GM19351 (cell line): Measurements from ENCODE around the gene CCDC8.
"Not testable (repeated sequence)": the region's sequence is repeated elsewhere in the genome, so short reads cannot be mapped to it uniquely, and the experiment has no call there.

Source experiments
- ATAC-seq: cut with Tn5 transposase; IDR thresholded peaks from one replicate; pipeline ENCODE4 v1.9.1; 2021; ENCODE audit warnings: mild to moderate bottlenecking, moderate library complexity; ENCODE audit not compliant: unreplicated experiment

CCDC8 gene

DNA sequence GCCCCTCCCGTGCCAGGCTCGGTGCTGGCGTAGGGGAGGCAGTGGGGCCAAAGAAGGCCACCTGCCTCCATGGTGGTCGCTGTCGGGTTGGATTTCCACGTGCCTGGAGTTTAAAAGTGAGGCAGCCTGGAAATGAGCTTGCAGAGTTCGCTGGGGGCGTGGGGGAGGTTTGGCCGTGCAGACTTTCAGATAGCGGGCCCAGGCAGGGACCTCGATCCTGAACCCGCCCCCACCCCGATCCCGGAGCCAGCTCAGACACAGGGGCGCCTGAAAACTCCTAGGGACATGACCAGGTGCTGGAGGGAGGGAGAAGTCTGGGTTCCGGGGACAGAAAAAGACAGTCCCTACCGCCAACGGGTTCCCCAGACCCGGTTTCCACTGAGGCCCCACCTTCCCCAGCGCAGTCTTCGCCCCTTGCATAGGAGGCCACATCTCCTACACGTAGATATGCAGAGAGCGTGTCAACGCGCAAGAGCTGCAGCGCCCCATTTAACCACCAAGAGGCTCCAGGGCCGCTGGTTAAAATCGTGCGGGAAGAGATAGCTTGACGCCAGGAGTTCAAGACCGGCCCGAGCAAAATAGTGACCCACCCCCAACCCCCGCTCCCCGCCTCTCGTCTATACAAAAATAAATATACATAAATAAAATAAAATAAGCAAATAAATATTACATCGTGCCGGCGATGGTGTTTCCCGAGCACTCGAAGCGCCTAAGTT is 8.5 kb downstream of the CCDC8 start:
- no peak for ATAC-seq

DNA sequence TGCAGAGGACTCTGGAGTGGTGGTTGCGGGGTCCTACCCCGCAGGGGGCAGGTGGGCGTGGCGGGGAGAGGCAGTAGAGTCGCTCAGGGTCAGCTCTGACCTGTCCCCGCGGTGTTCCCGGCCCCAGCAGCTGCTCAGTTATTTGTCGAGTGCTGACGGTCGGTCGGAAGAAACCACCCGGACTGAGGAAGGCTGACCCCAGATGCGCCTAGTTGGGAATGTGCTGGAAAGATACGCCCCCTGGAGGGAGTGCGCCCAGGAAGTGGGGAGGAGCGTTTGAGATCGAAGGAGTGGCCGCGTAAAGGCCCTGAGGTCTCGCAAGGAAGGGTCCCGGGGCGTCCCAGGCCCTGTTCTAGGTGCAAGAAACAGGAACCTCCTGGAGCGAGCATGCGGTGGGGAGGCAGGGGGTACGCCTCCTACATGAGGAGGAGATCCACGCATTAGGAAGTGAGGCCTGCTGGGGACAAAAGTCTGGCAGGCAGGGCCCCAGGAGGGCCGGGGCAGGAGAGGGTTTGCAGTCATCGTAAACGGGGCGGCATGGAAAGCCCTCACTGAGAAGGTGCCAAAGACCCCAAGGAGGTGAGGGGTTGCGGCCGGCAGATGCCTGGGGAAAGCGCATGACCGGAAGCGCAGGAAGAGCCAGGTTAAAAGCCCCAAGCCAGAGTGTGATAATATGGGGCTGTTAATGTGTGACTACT is 9.2 kb downstream of the CCDC8 start:
- no peak for ATAC-seq

DNA sequence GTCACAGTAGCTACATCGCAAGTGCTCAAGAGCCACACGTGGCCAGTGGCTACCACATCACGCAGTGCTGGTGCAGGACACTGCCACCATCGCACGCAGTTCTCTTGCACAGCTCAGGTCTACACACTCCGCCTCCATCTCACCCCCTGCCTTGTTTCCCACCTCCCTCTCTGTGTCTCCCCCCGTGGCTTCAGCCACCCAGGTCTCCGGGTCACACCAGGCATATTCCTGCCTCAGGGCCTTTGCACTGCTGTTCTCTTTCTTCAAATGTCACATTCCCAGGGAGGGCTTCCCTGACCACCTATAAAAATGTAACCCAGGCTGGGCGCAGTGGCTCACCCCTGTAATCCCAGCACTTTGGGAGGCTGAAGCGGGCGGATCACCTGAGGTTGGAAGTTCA is 10.6 kb downstream of the CCDC8 start:
- no peak for ATAC-seq

DNA sequence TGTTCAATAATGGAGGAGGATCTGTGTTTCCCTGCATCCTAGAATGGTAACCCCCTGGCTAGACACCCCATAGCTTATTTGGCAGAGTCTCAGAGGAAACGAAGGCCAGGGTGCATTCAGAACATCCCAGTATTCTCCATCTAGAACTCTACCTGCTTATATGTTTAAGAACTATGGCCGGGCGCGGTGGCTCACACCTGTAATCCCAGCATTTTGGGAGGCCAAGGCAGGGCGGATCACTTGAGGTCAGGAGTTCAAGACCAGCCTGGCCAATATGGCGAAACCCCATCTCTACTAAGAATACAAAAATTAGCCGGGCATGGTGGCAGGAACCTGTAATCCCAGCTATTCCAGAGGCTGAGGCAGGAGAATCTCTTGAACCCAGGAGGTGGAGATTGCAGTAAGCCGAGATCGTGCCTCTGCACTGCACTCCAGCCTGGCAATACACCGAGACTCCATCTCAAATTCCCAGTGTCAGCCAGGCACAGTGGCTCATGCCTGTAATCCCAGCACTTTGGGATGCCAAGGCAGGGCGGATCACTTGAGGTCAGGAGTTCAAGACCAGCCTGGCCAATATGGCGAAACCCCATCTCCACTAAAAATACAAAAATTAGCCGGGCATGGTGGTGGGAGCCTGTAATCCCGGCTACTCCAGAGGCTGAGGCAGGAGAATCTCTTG is 15.4 kb downstream of the CCDC8 start:
- not testable (repeated sequence) for ATAC-seq

DNA sequence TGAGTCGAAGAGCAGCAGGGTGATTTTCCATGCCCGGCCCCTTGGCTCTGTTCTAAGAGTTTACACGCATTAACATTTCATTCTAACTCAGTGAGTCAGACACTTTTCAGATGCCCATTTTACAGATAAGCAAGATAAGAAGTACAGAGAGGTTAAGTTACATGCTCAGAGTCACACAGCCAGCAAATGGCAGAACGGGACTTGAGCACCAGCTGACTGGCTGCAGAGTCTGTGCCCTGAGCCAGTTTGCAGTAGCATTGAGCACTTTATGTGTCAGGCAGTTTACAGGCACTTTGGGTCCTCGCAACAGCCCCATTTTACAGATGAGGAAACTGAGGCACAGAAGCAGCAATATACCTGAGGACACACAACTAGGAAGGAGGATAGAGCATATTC is 19.0 kb downstream of the CCDC8 start:
- no peak for ATAC-seq

DNA sequence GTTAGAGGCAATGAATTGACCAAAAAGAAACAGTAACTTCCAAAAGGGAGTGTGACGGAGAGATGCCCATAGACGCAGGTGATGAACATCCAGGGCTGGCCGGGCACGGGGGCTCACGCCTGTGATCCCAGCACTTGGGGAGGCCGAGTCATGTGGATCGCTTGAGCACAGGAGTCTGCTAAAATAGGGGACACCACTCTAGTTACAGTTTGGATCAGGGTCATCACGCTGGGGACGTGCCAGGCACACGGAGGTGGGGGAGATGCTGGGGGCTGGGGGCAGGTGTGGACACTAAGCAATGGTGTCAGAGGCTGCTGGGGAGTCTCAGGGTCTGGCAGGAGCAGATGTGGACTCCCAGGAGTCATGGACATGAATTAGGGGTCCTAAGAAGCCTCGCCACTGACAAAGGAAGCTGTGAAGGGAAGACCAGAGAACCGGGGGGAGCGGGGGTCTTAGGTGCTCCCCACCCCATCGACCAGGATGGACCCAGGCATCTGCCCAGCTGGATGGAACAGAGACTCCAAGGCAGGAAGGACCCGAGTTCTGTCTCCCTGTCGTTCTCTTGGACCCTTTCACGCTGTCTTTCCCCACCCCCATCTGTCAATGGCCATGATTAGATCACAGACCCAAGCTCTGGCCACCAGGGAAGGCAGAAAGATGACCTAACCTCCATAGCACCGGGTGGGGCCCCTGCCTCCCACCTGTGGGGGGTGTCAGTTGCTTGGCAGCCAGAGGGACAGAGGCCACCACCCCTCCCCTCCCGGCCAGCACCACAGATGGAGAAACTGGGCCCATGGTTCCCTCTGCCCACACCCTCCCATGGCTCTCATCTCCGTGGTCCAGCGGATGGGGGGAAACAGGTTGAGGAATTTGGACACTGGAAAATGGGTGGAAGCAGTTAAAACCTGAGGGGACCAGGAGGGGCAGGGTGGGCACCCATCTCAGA is 19.6 kb downstream of the CCDC8 start:
- no peak for ATAC-seq

DNA sequence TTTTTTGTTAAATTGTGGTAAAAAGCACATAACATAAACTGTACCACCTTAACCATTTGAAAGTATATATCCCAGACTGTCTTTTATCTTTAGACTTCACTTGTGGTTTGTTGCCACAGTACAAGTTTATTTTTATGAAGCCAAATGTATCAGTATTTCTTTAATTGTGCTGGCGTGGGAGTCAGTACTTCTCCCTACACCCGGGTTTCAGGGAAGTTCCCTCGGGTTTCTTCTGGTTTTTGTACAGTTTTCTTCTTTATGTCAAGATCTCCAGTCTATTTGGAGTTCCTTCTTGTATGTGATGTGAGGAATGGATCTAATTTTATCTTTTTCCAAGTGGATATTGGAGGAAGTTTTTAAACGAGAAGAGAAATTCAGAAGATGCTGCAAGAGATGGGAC is 20.5 kb downstream of the CCDC8 start:
- no peak for ATAC-seq

DNA sequence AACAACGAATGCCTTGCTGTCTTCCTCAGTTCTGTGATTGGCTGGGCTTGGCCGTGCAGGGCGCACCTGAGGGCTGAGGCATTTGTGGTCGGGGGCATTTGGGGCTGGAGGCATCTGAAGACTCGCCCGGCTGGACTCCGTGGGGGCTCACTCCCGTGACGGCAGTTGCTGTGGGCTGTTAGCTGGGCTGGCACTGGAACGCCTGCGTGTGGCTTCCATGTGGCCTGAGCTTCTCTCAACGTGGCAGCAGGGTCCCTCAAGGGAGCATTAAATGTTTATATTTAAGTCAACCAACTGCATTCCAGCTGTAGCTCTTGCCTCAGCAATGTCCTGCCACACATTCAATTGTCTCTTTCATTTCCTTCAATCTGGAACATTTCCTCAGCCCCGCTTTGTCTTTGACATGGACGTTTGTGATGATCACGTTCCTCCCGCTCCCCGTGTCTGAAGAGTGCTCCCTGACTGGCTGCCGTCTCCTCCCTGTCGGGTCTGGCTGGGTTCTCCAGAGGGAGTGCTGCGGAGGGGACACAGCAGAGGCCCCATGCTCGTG is 21.0 kb downstream of the CCDC8 start:
- no peak for ATAC-seq

DNA sequence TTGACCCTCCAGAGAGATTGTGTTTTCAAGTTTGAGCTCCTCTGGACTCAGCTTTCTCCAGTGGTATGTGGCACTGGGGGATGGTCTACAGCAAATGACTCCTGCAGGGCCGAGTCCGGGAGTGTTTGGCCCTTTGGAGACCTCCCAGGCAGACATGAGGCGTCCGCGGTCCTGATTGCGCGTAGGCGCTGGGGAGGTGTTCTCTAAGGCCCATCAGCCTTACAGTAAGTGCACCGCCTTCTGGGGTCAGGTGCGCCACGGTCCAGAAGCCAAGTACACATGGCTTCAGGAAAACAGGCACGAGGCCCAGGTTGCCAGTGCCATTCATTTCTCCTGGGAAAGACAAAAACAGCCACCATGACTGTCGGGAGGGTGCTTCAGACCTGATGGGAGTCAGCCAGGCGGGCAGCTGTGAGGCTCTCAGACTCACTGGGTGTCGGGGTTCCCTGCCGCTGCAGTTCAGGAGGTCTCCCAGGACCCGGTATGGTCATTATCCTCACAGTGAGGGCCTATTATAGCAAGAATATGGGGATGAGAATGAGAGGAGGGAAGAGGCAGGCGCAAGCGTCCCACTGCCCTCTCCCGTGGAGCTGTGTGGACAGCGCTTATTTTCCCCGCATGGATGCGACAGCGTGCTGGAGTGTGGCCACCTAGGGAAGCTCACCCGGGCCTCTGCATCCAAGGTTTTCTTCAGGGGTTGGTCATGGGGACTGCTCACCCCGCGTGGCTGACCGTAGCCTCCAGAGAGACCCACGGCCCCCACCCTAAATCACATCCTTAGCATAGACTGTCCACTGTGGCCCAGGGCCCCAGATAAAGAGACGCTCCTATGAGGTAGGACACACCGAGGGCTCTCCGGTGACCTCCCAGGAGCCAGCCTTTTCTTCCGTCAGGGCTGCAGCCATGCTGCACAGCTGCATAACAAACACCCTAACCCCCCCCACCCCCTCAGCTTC is 21.8 kb downstream of the CCDC8 start:
- ATAC-seq: no peak

DNA sequence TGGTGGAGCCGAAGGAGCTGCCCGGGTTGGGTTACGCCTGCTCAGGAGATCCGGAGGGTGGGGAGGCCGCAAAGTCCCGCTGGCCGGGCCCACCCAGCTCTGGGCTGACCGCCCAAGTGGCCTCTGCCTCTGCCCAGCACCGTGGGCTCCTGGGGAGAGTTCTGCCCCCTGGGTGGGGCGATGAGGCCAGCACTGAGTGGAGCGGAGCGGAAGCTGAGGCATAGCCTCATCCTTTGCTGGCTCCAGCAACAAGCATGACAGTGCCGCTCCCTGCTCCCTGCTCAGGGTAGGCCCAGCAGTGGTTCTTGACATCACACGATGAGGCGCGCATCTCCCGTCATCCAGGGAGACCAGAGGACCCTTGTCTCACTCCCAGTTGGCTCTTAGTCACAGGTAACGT is 22.5 kb downstream of the CCDC8 start:
- ATAC-seq: no peak

DNA sequence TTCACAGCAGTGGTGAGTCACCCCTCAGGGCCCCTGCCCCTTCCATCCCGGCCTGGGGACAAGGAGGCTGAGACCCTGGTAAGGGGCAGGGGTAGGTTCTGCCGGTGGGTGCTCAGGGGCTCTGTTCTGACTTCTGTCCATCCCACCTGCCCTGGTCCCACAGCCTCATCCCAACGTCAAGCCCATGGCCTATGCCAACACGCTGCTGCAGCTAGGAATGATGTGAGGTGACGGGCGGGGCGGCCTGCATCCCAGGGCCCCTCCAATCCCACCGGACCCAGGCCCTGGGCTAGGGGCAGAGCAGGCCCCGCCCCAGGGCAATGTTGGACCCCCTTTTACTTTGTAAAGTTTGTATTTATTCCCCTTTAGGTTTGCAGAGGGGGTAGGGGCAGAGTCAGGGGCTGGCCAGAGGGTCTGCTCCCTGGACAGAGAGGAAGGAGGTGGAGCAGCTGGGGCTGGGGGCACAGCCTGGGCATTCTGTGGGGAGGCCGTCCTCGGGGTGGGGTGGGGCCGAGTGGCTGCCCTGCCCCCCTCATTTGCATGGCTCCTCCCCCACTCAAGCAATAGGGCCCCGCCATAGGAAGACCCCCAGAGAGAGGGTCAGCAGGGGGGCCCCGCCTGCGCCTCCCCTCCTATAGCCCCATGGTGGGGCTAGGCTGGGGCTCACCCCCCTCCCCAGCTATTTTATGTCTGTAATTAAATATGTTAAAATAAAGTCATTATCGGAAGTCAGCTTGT is 23.1 kb downstream of the CCDC8 start:
- no peak for ATAC-seq

DNA sequence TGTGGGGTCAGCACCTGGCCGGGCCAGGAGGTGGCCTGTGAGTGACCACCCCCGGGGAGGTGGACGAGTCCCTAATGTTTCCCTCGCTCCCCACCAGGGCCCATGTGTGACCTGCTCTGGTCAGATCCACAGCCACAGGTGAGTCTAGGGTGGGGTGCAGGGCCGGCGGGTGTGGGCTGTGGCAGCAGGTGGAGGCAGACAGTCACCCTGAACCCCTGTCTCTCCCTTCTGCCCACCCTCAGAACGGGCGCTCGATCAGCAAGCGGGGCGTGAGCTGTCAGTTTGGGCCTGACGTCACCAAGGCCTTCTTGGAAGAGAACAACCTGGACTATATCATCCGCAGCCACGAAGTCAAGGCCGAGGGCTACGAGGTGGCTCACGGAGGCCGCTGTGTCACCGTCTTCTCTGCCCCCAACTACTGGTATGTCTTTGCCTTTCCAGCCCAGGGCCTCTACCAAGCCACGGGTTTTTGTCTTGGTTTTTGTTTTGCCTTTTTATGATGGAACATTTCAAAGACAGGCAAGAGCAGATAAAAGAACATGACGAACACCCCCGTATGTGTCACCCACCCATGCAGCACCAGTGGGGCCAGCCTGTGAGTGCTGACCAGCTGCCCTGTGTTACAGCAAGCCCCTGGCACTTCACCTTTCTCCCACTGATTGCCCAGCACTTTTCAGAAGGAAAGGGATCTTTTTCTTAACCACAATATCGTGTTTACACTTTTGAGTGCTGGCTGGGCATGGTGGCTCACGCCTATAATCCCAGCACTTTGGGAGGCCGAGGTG is 24.9 kb downstream of the CCDC8 start:
- ATAC-seq: no peak

DNA sequence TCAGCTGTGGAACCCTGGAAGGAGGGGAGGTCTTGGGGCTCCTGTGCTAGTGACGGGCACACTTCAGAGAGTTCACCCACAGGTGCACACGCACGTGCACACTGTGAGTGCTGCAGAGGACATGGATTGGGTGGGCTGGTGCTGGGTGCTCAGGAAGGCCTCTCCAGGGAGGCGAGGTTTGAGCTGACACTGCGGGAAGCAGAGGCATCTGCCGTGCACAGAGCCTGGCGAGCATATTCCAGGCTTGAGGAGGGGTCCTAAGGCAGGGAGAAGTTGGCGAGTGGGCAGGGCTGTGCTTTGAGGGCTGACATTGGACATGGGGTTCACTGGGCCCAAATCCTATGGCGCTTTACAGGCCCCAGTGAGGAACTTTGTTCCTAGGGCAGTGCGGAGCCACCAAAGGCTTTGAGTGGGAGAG is 25.6 kb downstream of the CCDC8 start:
- no peak for ATAC-seq

DNA sequence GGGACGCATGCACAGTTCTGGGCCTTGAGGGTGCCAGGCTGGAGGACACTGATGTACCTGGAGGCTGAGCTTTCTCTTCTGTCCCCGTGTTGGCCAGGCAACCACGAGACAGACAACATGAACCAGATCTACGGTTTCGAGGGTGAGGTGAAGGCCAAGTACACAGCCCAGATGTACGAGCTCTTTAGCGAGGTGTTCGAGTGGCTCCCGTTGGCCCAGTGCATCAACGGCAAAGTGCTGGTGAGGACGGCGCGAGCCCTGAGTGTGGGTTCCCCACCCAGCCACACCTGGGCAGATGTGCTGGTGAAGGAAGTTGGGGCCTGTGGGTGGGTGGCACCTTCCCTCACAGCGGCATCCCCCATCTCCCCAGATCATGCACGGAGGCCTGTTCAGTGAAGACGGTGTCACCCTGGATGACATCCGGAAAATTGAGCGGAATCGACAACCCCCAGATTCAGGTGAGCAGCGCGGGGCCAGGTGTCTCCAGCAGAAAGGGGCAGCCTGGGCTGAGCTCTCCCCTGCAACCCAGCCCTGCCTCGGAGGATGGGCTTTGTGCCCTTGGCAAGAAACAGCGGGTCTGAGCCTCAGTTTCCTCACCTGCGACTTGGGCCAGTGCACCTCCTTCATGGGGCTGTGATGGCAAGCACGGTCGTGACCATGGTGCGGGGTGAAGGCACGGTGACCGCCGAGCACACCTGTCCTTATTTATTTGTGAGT is 26.2 kb downstream of the CCDC8 start:
- ATAC-seq: no peak

DNA sequence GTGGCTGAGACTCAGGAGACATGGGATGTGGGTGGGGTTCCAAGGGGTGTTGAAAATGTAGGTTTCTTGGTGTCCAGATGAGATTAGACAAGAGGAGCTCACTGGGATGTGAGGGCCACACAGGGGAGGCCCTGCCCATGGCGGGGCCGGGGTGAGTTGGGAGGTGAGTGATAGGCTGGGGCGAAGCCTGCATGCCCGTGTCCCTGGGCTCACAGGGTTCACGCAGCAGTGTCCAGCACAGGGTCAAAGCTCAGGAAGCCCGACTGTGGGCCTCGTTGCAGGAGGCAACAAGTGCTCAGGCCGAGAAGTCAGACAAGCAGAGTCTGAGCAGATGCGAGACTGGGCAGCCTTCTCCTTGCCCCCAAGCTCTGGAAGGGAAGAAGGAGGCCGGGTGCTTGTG is 27.2 kb downstream of the CCDC8 start:
- ATAC-seq: no peak

DNA sequence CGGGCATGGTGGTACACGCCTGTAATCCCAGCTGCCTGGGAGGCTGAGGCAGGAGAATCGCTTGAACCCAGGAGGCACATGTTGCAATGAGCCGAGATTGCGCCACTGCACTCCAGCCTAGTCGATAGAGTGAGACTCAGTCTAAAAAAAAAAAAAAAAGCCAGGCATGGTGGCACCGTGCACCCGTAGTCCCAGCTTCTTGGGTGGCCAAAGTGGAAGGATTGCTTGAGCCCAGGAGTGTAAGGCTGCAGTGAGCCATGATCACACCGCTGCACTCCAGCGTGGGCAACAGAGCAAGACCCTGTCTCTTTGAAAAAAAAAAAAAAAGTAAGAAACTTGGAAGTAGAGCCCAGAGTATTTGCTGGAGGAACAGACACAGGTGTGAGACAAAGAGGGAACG is 27.7 kb downstream of the CCDC8 start:
- no peak for ATAC-seq

DNA sequence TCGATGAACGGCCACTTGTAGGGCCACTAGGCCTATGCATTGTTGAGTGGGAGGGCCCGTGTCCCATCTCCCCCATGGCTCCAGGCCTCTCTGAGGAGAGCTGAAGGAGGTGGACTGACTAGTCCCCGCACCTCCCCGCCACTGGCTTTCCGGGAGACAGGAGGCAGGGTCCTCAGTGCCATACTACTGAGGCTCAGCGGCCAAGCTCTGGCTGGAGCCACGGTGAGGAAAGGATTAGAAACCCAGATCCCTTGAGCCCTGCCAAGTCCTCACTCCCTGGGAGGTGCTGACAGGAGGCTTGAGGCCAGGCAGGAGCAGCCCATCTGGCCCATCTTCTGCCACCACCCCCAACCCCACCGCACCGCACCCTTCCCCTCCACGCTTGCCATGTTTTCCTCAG is 29.0 kb downstream of the CCDC8 start:
- no peak for ATAC-seq

DNA sequence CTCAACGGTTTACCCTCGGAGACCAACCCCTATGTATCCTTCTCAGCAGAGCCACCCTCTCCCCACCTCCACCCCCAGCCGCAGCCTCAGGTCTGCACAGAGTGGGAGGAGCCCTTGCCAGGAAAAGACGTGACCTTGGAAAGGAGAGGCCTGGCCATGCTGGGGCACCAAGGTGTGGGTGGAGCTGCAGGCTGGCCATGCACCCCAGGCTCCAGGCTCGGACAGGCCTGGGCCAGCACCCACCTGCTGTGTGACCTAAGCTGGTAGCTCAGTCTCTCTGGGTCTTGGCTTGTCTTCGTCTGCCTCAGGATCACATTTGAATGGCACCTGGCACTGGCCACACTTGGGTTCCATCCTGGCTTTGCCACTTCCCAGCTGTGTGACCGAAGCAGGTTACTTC is 29.5 kb downstream of the CCDC8 start:
- ATAC-seq: no peak
